Lower leg skin (tissue), 3 donors: ENCODE data around the gene STIL.

ENCODE experiments used
- CTCF ChIP-seq, 3 donors: fragments of 450-650 bp; IDR thresholded peaks; one replicate each; pipeline ENCODE4 v1.5.1; 2016; ENCODE audit warnings: antibody characterized with exemption in 3 of 3, mild to moderate bottlenecking in 3 of 3, moderate library complexity in 2 of 3
- POLR2A ChIP-seq, 2 donors: fragments of 450-650 bp; IDR thresholded peaks; one replicate each; pipeline ENCODE4 v1.6.1; 2016 to 2017; ENCODE audit warnings: antibody characterized with exemption in 2 of 2, mild to moderate bottlenecking in 1 of 2, moderate library complexity in 1 of 2

GRCh38 chr1:47323599-47324031 lies 9.7 kb upstream of the STIL start:
- no peak for TF ChIP-seq CTCF (IDR thresholded peaks at IDR 0.05)
- no peak for TF ChIP-seq POLR2A (IDR thresholded peaks at IDR 0.05)
